SIG-M5 (cell line): ENCODE measurements around the gene TMEM190.
"Not testable (repeated sequence)": the region's sequence is repeated elsewhere in the genome, so short reads cannot be mapped to it uniquely, and the experiment has no call there.

ENCODE experiments used
- DNase-seq: peaks from one replicate; lab custom pipeline; 2025; lab: John Stamatoyannopoulos, UW

Gene TMEM190

GRCh38 chr19:55391702-55392615 is 15.3 kb downstream of the TMEM190 start:
- DNase-seq, result no peak

GRCh38 chr19:55392820-55393761 is 16.5 kb downstream of the TMEM190 start:
- DNase-seq, result no peak

- DNase-seq, result no peak
Observed at GRCh38 chr19:55398200-55398925, 21.7 kb downstream of the TMEM190 start.

GRCh38 chr19:55400281-55401087 is 23.9 kb downstream of the TMEM190 start:
- DNase-seq, result no peak

- not testable (repeated sequence) for DNase-seq
Observed at GRCh38 chr19:55401390-55401789, 24.8 kb downstream of the TMEM190 start.

- no peak for DNase-seq
Observed at GRCh38 chr19:55402509-55402908, 25.9 kb downstream of the TMEM190 start.

GRCh38 chr19:55405638-55406037 is 29.0 kb downstream of the TMEM190 start:
- DNase-seq, result no peak

GRCh38 chr19:55406091-55406825 is 29.6 kb downstream of the TMEM190 start:
- DNase-seq, result no peak

- DNase-seq, result no peak
Observed at GRCh38 chr19:55406826-55407549, 30.4 kb downstream of the TMEM190 start.

- DNase-seq, result not testable (repeated sequence)
Observed at GRCh38 chr19:55407550-55407799, 30.8 kb downstream of the TMEM190 start, which contains the start of gene UBE2S. Gene UBE2S, minus strand, starts transcription at chr19:55407788. Its CDS starts 199 bp downstream, at chr19:55407589.

GRCh38 chr19:55407800-55408532 is 31.3 kb downstream of the TMEM190 start:
- peak; percentile 95 for DNase-seq

- no peak for DNase-seq
Observed at GRCh38 chr19:55408533-55408872, 31.9 kb downstream of the TMEM190 start.

- DNase-seq, result not testable (repeated sequence)
Observed at GRCh38 chr19:55409179-55409578, 32.6 kb downstream of the TMEM190 start.

- DNase-seq, result no peak
Observed at GRCh38 chr19:55410168-55410567, 33.5 kb downstream of the TMEM190 start.

- no peak for DNase-seq
Observed at GRCh38 chr19:55418185-55418584, 41.6 kb downstream of the TMEM190 start.

GRCh38 chr19:55419103-55419502 is 42.5 kb downstream of the TMEM190 start:
- no peak for DNase-seq

GRCh38 chr19:55419624-55420236 is 43.1 kb downstream of the TMEM190 start:
- DNase-seq, result no peak

GRCh38 chr19:55421281-55421680 is 44.7 kb downstream of the TMEM190 start:
- not testable (repeated sequence) for DNase-seq
